K562 (cell line): ENCODE results near the gene URM1. TPM values are rescaled to one million over a fixed set of nuclear protein-coding genes. Genes with fewer than 3 reads are reported as not detected.

Experiments
- ATAC-seq: fragments of 200-7000 bp; cut with Tn5 transposase; 3 replicates; pipeline ENCODE4 v1.9.1; 2020; ENCODE audit warnings: moderate library complexity
- BruUV-seq: library from RNA; stranded (reverse); fragments of 400-500 nt; replicated peaks from 2 replicates; lab custom pipeline; 2021; lab: Mats Ljungman, UMichigan
- CTCF ChIA-PET: fragments of 300-600 bp; formaldehyde crosslinking; extraction: SDS; loops from one replicate; lab custom pipeline; 2021; ENCODE audit warnings: low intra/inter-chr PET ratio; lab: Yijun Ruan, JAX
- POLR2A ChIA-PET: fragments of 300-600, 350-650 bp; sonication (Branson Sonifier 250); formaldehyde crosslinking; extraction: SDS; loops from one replicate; lab custom pipeline; 2021; ENCODE audit warnings: antibody characterized with exemption, inconsistent platforms; lab: Yijun Ruan, JAX
- DNase-seq, 4 experiments: peaks; one replicate each; pipeline versions ENCODE4 v3.0.0 to v3.0.0-alpha.2; 2011 to 2018; ENCODE audit warnings: low spot score in 3 of 4, mixed read lengths in 3 of 4; ENCODE audit errors: extremely low read depth in 1 of 4
- FAIRE-seq: peaks from 2 replicates; lab custom pipeline; 2011; peaks lifted over from hg19 to GRCh38; lab: Jason Lieb, UNC
- H2AFZ ChIP-seq: 2 replicates; pipeline ENCODE4 v1.6.0; 2011; ENCODE audit warnings: low read depth, low read length, control low read depth, inconsistent platforms
- H3K27ac ChIP-seq: fragments of 200-600 bp; 3 replicates; pipeline ENCODE4 v1.8.0; 2011; ENCODE audit warnings: low read depth, mild to moderate bottlenecking, control low read depth, inconsistent platforms, low read length, moderate library complexity, mixed read lengths; ENCODE audit errors: extremely low read depth
- H3K27me3 ChIP-seq, 2 experiments: fragments of 300-600 bp in 1 of 2; 2 replicates in 1 of 2; 3 replicates in 1 of 2; pipeline versions ENCODE4 v1.6.0 to v1.8.0; 2011; ENCODE audit warnings: inconsistent platforms in 2 of 2, low read length in 2 of 2, mild to moderate bottlenecking in 1 of 2, mixed read lengths in 1 of 2, moderate library complexity in 1 of 2; ENCODE audit not compliant: control insufficient read depth in 2 of 2, insufficient read depth in 2 of 2
- H3K36me3 ChIP-seq: fragments of 300-600 bp; 3 replicates; pipeline ENCODE4 v1.8.0; 2011; ENCODE audit warnings: mild to moderate bottlenecking, low read length, inconsistent platforms; ENCODE audit not compliant: control insufficient read depth, insufficient read depth
- H3K4me1 ChIP-seq, 2 experiments: fragments of 200-600 bp in 1 of 2; replicated peaks in 1 of 2; 2 replicates in 1 of 2; 3 replicates in 1 of 2; pipeline versions ENCODE4 v1.5.1 to v1.8.0; 2011; ENCODE audit warnings: inconsistent platforms in 2 of 2, low read length in 2 of 2, mild to moderate bottlenecking in 1 of 2, mixed read lengths in 1 of 2, moderate library complexity in 1 of 2; ENCODE audit not compliant: control insufficient read depth in 2 of 2, insufficient read depth in 2 of 2
- H3K4me2 ChIP-seq: 2 replicates; pipeline ENCODE4 v1.6.1; 2011; ENCODE audit warnings: low read length, control low read depth, inconsistent platforms, mixed read lengths; ENCODE audit not compliant: insufficient read depth
- H3K4me3 ChIP-seq: fragments of 200-600 bp; sonication (generic), shearing (Covaris generic); 2 replicates; pipeline ENCODE4 v1.5.1; 2016; ENCODE audit warnings: control low read depth, inconsistent platforms
- H3K79me2 ChIP-seq: fragments of 200-600 bp; 3 replicates; pipeline ENCODE4 v1.8.0; 2011; ENCODE audit warnings: low read length, inconsistent platforms; ENCODE audit not compliant: control insufficient read depth, insufficient read depth
- H3K9ac ChIP-seq, 2 experiments: 2 replicates each; pipeline versions ENCODE4 v1.6.0 to v1.6.1; 2011; ENCODE audit warnings: low read depth in 2 of 2, low read length in 2 of 2, control low read depth in 1 of 2, inconsistent platforms in 1 of 2, mild to moderate bottlenecking in 1 of 2, mixed read lengths in 1 of 2; ENCODE audit not compliant: insufficient read depth in 1 of 2
- H3K9me1 ChIP-seq: one replicate; pipeline ENCODE4 v1.6.0; 2011; ENCODE audit warnings: inconsistent platforms, mild to moderate bottlenecking, low read length, moderate library complexity; ENCODE audit not compliant: control insufficient read depth, insufficient read depth
- H3K9me3 ChIP-seq: replicated peaks from 2 replicates; pipeline ENCODE4 v1.5.1; 2011; ENCODE audit warnings: low read depth, low read length, inconsistent platforms; ENCODE audit not compliant: control insufficient read depth, insufficient read depth
- H4K20me1 ChIP-seq: replicated peaks from 2 replicates; pipeline ENCODE4 v1.6.1; 2011; ENCODE audit warnings: low read length, inconsistent platforms, mixed read lengths; ENCODE audit not compliant: control insufficient read depth, insufficient read depth
- BCL6 ChIP-seq: fragments of 250-450 bp; sonication (Bioruptor Pico); IDR thresholded peaks from 2 replicates; pipeline ENCODE4 v1.4.0; 2020
- ELF4 ChIP-seq: fragments of 450-650 bp; formaldehyde crosslinking; IDR thresholded peaks from 2 replicates; pipeline ENCODE4 v1.4.0; 2022; ENCODE audit warnings: missing genetic modification characterization
- FIP1L1 ChIP-seq: fragments of 200-400 bp; formaldehyde crosslinking; IDR thresholded peaks from 2 replicates; pipeline ENCODE4 v1.6.1; 2018; ENCODE audit warnings: mild to moderate bottlenecking, low read depth, low read length; ENCODE audit not compliant: poor library complexity, severe bottlenecking
- PHF21A ChIP-seq: fragments of 450-650 bp; IDR thresholded peaks from 2 replicates; pipeline ENCODE4 v1.6.1; 2017; ENCODE audit warnings: low read depth, borderline replicate concordance
- PYGO2 ChIP-seq: fragments of 450-650 bp; IDR thresholded peaks from 2 replicates; pipeline ENCODE4 v1.6.1; 2016; ENCODE audit warnings: mild to moderate bottlenecking, missing genetic modification characterization, moderate library complexity, missing compliant biosample characterization
- SNRNP70 ChIP-seq: fragments of 200-400 bp; formaldehyde crosslinking; optimal IDR thresholded peaks from 2 replicates; pipeline ENCODE3; 2017; ENCODE audit warnings: low read depth, low read length
- VEZF1 ChIP-seq: fragments of 200-800 bp; sonication (Bioruptor generic); IDR thresholded peaks from 2 replicates; pipeline ENCODE4 v1.6.1; 2017; ENCODE audit warnings: missing genetic modification characterization, missing compliant biosample characterization
- ZNF263 ChIP-seq: sonication (generic); formaldehyde crosslinking; IDR thresholded peaks from 2 replicates; pipeline ENCODE4 v1.8.0; 2022; ENCODE audit warnings: mild to moderate bottlenecking, missing genetic modification reagents, borderline replicate concordance
- WGBS: fragments of 100-300 bp; shearing (Covaris generic); methylation state at CpG from one replicate; pipeline ENCODE4 v1.1.6; 2016; ENCODE audit warnings: low coverage, mixed read lengths; ENCODE audit not compliant: insufficient coverage; ENCODE audit errors: missing lambda C conversion rate; 5-methylcytosine and 5-hydroxymethylcytosine counted together
- in situ Hi-C: fragments of 300-500 bp; cut with MboI; formaldehyde crosslinking; loops from 4 replicates; pipeline ENCODE4 v1.15.0; 2018; ENCODE audit warnings: inconsistent platforms, mixed read lengths
- intact Hi-C: fragments of 100-400 bp; cut with micrococcal nuclease; formaldehyde crosslinking; loops from 2 replicates; pipeline ENCODE4 v1.14.2; 2022
- polyA plus RNA-seq, 8 experiments: library from polyadenylated mRNA; depleted of rRNA in 4 of 8; stranded (reverse) in 5 of 8; unstranded in 3 of 8; fragments of >200 nt; fragmentation: Nextera tagmentation in 2 of 8; fragmentation: Illumina TruSeq in 1 of 8; extraction: Ambion mirVana in 2 of 8; extraction: Trizol in 1 of 8; gene quantifications; 2 replicates each; pipeline versions ENCODE4 v1.2.1 to v1.2.3, GENCODE V29; 2011 to 2014; ENCODE audit warnings: inconsistent platforms in 1 of 8, missing spikeins in 1 of 8
- total RNA-seq, 7 experiments: library from RNA; depleted of rRNA in 6 of 7; stranded (reverse); fragments of >200 nt in 6 of 7; fragmentation: Illumina TruSeq in 2 of 7; extraction: Trizol in 2 of 7; gene quantifications; 2 replicates each; pipeline versions ENCODE4 v1.2.1 to v1.2.3, GENCODE V29; 2011 to 2021; ENCODE audit warnings: low replicate concordance in 1 of 7
- TF ChIP-seq, protein P1 (sequence below): fragments of 250-450 bp; sonication (Bioruptor Pico); IDR thresholded peaks from 2 replicates; pipeline ENCODE4 v1.4.0; 2020
- TF ChIP-seq, protein P2 (sequence below), 3 experiments: fragments of 200-800 bp in 1 of 3; sonication (Bioruptor generic) in 1 of 3; sonication (generic) in 1 of 3; formaldehyde crosslinking in 1 of 3; IDR thresholded peaks; 2 replicates each; pipeline versions ENCODE4 v1.6.1 to v1.8.0; 2016 to 2022; ENCODE audit warnings: mild to moderate bottlenecking in 2 of 3, missing compliant biosample characterization in 2 of 3, missing genetic modification characterization in 2 of 3, missing genetic modification reagents in 1 of 3

The URM1 gene
- total and polyA plus RNA-seq, 9 of the 15 experiments (the other 6 are each of a cell fraction or from before 2014, with no cell fraction given), result 10.1 to 88.9 (median 53.3) TPM

GRCh38 chr9:128399861-128400260 is 28.7 kb downstream of the URM1 start (continued):
- TF ChIP-seq VEZF1 (CRISPR knock-in tag) (no peak), BCL6 (CRISPR knock-in tag) (no peak)

DNA sequence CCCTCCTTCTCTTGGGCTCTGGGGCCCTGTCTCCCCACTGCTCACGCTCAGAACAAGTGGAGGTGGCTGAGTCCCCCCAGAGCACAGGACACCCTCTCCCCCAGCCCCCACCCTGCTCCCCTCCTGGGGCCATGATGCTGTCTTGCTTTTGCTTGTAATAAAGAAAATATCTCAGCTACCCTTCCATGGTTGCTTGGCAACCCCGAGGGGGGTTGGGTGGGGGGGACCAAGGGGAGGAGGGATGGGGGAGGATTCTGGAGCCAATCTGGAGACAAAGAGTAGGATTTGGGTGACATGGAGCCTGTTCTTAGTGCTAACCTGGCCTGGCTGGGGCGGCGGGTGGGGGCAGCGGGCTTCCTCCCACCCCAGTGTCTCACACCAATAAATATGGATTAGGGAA is 33.4 kb downstream of the URM1 start:
- WGBS, result 18% methylated on average over 4 of the region's 5 CpGs
- no peak for ATAC-seq
- no TSS peak for BruUV-seq
- Histone ChIP-seq H3K79me2 (no peaks in the 10 kb centered on the region), H3K9ac (no peak overlapping the region), H3K36me3 (no peaks in the 10 kb centered on the region), H3K27ac (no peak overlapping the region), H2AFZ (no peak overlapping the region), H3K4me2 (no peak overlapping the region), H3K4me3 (no peak overlapping the region), H3K4me1 (peaks cover 0 to 13% of the 10 kb centered on the region in 2 experiments; a peak in 2 of 5 replicates), H4K20me1 (no peaks in the 10 kb centered on the region), H3K27me3 (peaks cover 0 to 20% of the 10 kb centered on the region in 2 experiments; a peak in 2 of 5 replicates), H3K9me3 (no peaks in the 10 kb centered on the region), H3K9me1 (no peaks in the 10 kb centered on the region)
- no peak for FAIRE-seq
- in situ Hi-C loops, result no loop called here
- CTCF ChIA-PET, result no interaction called here
- POLR2A ChIA-PET, result no interaction called here
- intact Hi-C loops, result no loop called here
- TF ChIP-seq ZNF263 (CRISPR knock-in tag), result no peak
- TF ChIP-seq ELF4 (CRISPR knock-in tag), result no peak
- TF ChIP-seq SNRNP70, result no peak
- TF ChIP-seq, protein P1, sequence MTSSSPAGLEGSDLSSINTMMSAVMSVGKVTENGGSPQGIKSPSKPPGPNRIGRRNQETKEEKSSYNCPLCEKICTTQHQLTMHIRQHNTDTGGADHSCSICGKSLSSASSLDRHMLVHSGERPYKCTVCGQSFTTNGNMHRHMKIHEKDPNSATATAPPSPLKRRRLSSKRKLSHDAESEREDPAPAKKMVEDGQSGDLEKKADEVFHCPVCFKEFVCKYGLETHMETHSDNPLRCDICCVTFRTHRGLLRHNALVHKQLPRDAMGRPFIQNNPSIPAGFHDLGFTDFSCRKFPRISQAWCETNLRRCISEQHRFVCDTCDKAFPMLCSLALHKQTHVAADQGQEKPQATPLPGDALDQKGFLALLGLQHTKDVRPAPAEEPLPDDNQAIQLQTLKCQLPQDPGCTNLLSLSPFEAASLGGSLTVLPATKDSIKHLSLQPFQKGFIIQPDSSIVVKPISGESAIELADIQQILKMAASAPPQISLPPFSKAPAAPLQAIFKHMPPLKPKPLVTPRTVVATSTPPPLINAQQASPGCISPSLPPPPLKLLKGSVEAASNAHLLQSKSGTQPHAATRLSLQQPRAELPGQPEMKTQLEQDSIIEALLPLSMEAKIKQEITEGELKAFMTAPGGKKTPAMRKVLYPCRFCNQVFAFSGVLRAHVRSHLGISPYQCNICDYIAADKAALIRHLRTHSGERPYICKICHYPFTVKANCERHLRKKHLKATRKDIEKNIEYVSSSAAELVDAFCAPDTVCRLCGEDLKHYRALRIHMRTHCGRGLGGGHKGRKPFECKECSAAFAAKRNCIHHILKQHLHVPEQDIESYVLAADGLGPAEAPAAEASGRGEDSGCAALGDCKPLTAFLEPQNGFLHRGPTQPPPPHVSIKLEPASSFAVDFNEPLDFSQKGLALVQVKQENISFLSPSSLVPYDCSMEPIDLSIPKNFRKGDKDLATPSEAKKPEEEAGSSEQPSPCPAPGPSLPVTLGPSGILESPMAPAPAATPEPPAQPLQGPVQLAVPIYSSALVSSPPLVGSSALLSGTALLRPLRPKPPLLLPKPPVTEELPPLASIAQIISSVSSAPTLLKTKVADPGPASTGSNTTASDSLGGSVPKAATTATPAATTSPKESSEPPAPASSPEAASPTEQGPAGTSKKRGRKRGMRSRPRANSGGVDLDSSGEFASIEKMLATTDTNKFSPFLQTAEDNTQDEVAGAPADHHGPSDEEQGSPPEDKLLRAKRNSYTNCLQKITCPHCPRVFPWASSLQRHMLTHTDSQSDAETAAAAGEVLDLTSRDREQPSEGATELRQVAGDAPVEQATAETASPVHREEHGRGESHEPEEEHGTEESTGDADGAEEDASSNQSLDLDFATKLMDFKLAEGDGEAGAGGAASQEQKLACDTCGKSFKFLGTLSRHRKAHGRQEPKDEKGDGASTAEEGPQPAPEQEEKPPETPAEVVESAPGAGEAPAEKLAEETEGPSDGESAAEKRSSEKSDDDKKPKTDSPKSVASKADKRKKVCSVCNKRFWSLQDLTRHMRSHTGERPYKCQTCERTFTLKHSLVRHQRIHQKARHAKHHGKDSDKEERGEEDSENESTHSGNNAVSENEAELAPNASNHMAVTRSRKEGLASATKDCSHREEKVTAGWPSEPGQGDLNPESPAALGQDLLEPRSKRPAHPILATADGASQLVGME (CRISPR knock-in tag), result no peak
- no peak for TF ChIP-seq PHF21A
- TF ChIP-seq FIP1L1, result no peak
- TF ChIP-seq, protein P2, sequence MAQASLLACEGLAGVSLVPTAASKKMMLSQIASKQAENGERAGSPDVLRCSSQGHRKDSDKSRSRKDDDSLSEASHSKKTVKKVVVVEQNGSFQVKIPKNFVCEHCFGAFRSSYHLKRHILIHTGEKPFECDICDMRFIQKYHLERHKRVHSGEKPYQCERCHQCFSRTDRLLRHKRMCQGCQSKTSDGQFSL (CRISPR knock-in tag; IDR thresholded peaks at IDR 0.05), result no peak
- TF ChIP-seq, protein P2 (tag; IDR thresholded peaks at IDR 0.05), result 0 out of 4 replicates have a peak, but pooled peaks of 1 of the 2 experiments have one; percentile 26
- no peak for TF ChIP-seq PYGO2 (tag)
- peak; percentile 55 for TF ChIP-seq VEZF1 (CRISPR knock-in tag)
- no peak for DNase-seq
